IMR-90 (cell line): ENCODE data around the gene DCLK1.

Experiments used
- BHLHE40 ChIP-seq: fragments of 150-350 bp; IDR thresholded peaks from 2 replicates; pipeline ENCODE4 v1.6.1; 2016; ENCODE audit warnings: mild to moderate bottlenecking, low read depth, low read length
- CEBPB ChIP-seq: IDR thresholded peaks from 2 replicates; pipeline ENCODE4 v1.6.1; 2012; ENCODE audit warnings: low read depth, low read length, improper control_type of control experiment
- ELK1 ChIP-seq: fragments of 150-350 bp; IDR thresholded peaks from 2 replicates; pipeline ENCODE4 v1.6.1; 2016; ENCODE audit warnings: low read depth, mild to moderate bottlenecking, low read length, moderate library complexity, borderline replicate concordance
- MAZ ChIP-seq: IDR thresholded peaks from 2 replicates; pipeline ENCODE4 v1.6.1; 2012; ENCODE audit warnings: low read depth, mild to moderate bottlenecking, low read length, improper control_type of control experiment, moderate library complexity, borderline replicate concordance
- MXI1 ChIP-seq: IDR thresholded peaks from 2 replicates; pipeline ENCODE4 v1.6.1; 2012; ENCODE audit warnings: low read depth, mild to moderate bottlenecking, low read length, moderate library complexity, borderline replicate concordance
- NFE2L2 ChIP-seq: fragments of 150-350 bp; IDR thresholded peaks from 2 replicates; pipeline ENCODE4 v1.6.1; 2016; ENCODE audit warnings: low read depth, mild to moderate bottlenecking, low read length
- POLR2A ChIP-seq: IDR thresholded peaks from 2 replicates; pipeline ENCODE4 v1.6.1; 2012; ENCODE audit warnings: mild to moderate bottlenecking, low read depth, low read length
- RAD21 ChIP-seq: IDR thresholded peaks from 2 replicates; pipeline ENCODE4 v1.6.1; 2012; ENCODE audit warnings: low read length, improper control_type of control experiment
- RCOR1 ChIP-seq: IDR thresholded peaks from 2 replicates; pipeline ENCODE4 v1.6.1; 2012; ENCODE audit warnings: mild to moderate bottlenecking, low read length, improper control_type of control experiment; ENCODE audit not compliant: insufficient replicate concordance
- RFX5 ChIP-seq: IDR thresholded peaks from 2 replicates; pipeline ENCODE4 v1.8.0; 2012; ENCODE audit warnings: low read depth, mild to moderate bottlenecking, low read length, moderate library complexity
- SMC3 ChIP-seq: fragments of 150-350 bp; IDR thresholded peaks from 2 replicates; pipeline ENCODE4 v1.6.1; 2016; ENCODE audit warnings: low read depth, mild to moderate bottlenecking, antibody characterized with exemption, low read length, moderate library complexity
- TF ChIP-seq, protein P1 (sequence below): conservative IDR thresholded peaks from 2 replicates; pipeline ENCODE4 v1.5.1; 2012; ENCODE audit warnings: mild to moderate bottlenecking, low read depth, low read length, improper control_type of control experiment
- TF ChIP-seq, protein P2 (sequence below): fragments of 150-350 bp; IDR thresholded peaks from 2 replicates; pipeline ENCODE4 v1.6.1; 2017; ENCODE audit warnings: mild to moderate bottlenecking, antibody characterized with exemption, low read length, low read depth

- TF ChIP-seq, protein P1, sequence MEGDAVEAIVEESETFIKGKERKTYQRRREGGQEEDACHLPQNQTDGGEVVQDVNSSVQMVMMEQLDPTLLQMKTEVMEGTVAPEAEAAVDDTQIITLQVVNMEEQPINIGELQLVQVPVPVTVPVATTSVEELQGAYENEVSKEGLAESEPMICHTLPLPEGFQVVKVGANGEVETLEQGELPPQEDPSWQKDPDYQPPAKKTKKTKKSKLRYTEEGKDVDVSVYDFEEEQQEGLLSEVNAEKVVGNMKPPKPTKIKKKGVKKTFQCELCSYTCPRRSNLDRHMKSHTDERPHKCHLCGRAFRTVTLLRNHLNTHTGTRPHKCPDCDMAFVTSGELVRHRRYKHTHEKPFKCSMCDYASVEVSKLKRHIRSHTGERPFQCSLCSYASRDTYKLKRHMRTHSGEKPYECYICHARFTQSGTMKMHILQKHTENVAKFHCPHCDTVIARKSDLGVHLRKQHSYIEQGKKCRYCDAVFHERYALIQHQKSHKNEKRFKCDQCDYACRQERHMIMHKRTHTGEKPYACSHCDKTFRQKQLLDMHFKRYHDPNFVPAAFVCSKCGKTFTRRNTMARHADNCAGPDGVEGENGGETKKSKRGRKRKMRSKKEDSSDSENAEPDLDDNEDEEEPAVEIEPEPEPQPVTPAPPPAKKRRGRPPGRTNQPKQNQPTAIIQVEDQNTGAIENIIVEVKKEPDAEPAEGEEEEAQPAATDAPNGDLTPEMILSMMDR = no peak
- TF ChIP-seq POLR2A = no peak
- no peak for TF ChIP-seq RAD21
- no peak for TF ChIP-seq ELK1
- no peak for TF ChIP-seq RCOR1
- TF ChIP-seq RFX5 = no peak
- no peak for TF ChIP-seq MXI1
- TF ChIP-seq CEBPB = no peak
- TF ChIP-seq SMC3 = no peak
- no peak for TF ChIP-seq NFE2L2
- no peak for TF ChIP-seq MAZ
- TF ChIP-seq, protein P2, sequence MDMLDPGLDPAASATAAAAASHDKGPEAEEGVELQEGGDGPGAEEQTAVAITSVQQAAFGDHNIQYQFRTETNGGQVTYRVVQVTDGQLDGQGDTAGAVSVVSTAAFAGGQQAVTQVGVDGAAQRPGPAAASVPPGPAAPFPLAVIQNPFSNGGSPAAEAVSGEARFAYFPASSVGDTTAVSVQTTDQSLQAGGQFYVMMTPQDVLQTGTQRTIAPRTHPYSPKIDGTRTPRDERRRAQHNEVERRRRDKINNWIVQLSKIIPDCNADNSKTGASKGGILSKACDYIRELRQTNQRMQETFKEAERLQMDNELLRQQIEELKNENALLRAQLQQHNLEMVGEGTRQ = no peak
- TF ChIP-seq BHLHE40 = no peak
Measured at GRCh38 chr13:36088001-36088400, 43.2 kb downstream of the DCLK1 start.
